Activated naive CD4-positive, alpha-beta T cell treated with anti-CD3 and anti-CD28 coated beads for 36 hours (primary cell): ENCODE results near the gene TEAD1. TPM values are rescaled to one million over a fixed set of nuclear protein-coding genes. Genes with fewer than 3 reads are reported as not detected.

Experiments used
- CTCF ChIA-PET: fragments of 350-600 bp; sonication (Branson Sonifier 250); formaldehyde crosslinking; loops from one replicate; lab custom pipeline; 2021; ENCODE audit warnings: antibody characterized with exemption; lab: Charles Lee
- DNase-seq: peaks from one replicate; pipeline ENCODE4 v3.0.0-alpha.2; 2020
- H3K27ac Mint-ChIP-seq: one replicate; pipeline ENCODE4 v1.8.0; 2021; ENCODE audit warnings: mild to moderate bottlenecking, mixed read lengths
- H3K27me3 Mint-ChIP-seq: one replicate; pipeline ENCODE4 v1.8.0; 2021; ENCODE audit warnings: low read depth, mixed read lengths
- H3K36me3 Mint-ChIP-seq: one replicate; pipeline ENCODE4 v1.8.0; 2021; ENCODE audit warnings: low read depth, mixed read lengths
- H3K4me1 Mint-ChIP-seq: one replicate; pipeline ENCODE4 v1.8.0; 2021; ENCODE audit warnings: low read depth, mixed read lengths
- H3K4me3 Mint-ChIP-seq: one replicate; pipeline ENCODE4 v1.8.0; 2021; ENCODE audit warnings: mild to moderate bottlenecking, moderate library complexity, mixed read lengths
- H3K9me3 Mint-ChIP-seq: one replicate; pipeline ENCODE4 v1.8.0; 2021; ENCODE audit warnings: mixed read lengths
- intact Hi-C: fragments of 100-400 bp; cut with micrococcal nuclease; formaldehyde crosslinking; loops from one replicate; pipeline ENCODE4 v1.15.1; 2023
- total RNA-seq, 2 experiments: library from RNA; stranded (reverse); gene quantifications; one replicate each; pipeline ENCODE4 v1.2.3, GENCODE V29; 2021

TEAD1 gene
- total RNA-seq, 2 experiments from 2014 or later, result 0.93 to 1.2 TPM

DNA sequence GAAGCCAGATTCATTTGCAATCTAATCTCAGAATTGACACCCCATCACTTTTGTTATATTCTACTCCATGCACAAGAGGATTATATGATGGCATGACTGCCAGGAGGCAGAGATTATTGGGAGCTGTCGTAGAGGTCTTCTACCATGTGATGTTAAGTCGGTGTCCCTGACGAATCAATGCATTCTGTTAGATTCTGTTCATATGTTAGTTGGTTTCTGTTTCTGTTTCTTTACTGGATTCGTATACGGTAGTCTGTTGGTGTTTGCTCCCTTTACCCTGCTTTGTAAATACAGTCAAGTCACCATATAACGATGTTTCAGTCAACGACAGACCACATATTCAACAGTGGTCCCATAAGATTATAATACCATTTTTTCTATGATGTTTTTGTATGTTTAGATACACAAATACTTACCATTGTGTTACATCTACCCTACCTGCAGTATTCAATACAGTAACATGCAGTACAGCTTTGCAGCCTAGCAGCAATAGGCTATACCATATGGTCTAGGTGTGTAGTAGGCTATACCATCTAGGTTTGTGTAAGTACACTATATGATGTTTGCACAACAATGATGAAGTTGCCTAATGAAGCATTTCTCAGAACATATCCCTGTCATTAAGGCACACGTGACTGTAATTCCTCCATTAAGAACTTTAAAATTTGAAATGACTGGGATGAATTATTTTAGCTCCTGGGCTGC lies 312.1 kb downstream of the TEAD1 start:
- Mint-ChIP-seq H3K27me3 (peaks cover 19% of the 10 kb centered on the region), H3K36me3 (no peaks in the 10 kb centered on the region), H3K27ac (no peak overlapping the region), H3K4me3 (no peak overlapping the region), H3K4me1 (no peaks in the 10 kb centered on the region), H3K9me3 (no peaks in the 10 kb centered on the region)
- intact Hi-C loops, result no loop called here
- DNase-seq, result no peak
- CTCF ChIA-PET, result no interaction called here

GRCh38 chr11:12989428-12990161 lies 315.4 kb downstream of the TEAD1 start:
- CTCF ChIA-PET, result no interaction called here

GRCh38 chr11:12990162-12990480 lies 315.9 kb downstream of the TEAD1 start:
- DNase-seq, result no peak
- H3K9me3 Mint-ChIP-seq, result no peaks in the 10 kb centered on the region
- intact Hi-C loops, result no loop called here
- no peak overlapping the region for H3K27ac Mint-ChIP-seq
- CTCF ChIA-PET, result no interaction called here
- H3K36me3 Mint-ChIP-seq, result no peaks in the 10 kb centered on the region
- H3K4me1 Mint-ChIP-seq, result no peaks in the 10 kb centered on the region
- peaks cover 9% of the 10 kb centered on the region for H3K27me3 Mint-ChIP-seq
- H3K4me3 Mint-ChIP-seq, result no peak overlapping the region

More at GRCh38 chr11:12989428-12990161, 315.4 kb downstream of the TEAD1 start:
- intact Hi-C loops, result no loop called here
- Mint-ChIP-seq H3K4me3 (no peak overlapping the region), H3K4me1 (no peaks in the 10 kb centered on the region), H3K27me3 (peaks cover 9% of the 10 kb centered on the region), H3K36me3 (no peaks in the 10 kb centered on the region), H3K27ac (no peak overlapping the region), H3K9me3 (no peaks in the 10 kb centered on the region)
- DNase-seq, result no peak

- no peak for DNase-seq
- Mint-ChIP-seq H3K27me3 (peaks cover 2% of the 10 kb centered on the region), H3K9me3 (peaks cover 3% of the 10 kb centered on the region), H3K4me1 (no peaks in the 10 kb centered on the region), H3K36me3 (no peaks in the 10 kb centered on the region), H3K27ac (no peak overlapping the region), H3K4me3 (no peak overlapping the region)
- intact Hi-C loops, result no loop called here
- CTCF ChIA-PET, result no interaction called here
Measured at GRCh38 chr11:12991426-12991825, 317.2 kb downstream of the TEAD1 start.

GRCh38 chr11:12993626-12994025 lies 319.4 kb downstream of the TEAD1 start:
- no peak overlapping the region for H3K27ac Mint-ChIP-seq
- CTCF ChIA-PET, result interaction anchor here (0.6 kb wide), 1 partner anchor 479 kb away, joined by 3 read pairs; no protein-coding TSS in a partner anchor
- no peaks in the 10 kb centered on the region for H3K4me1 Mint-ChIP-seq
- peaks cover 3% of the 10 kb centered on the region for H3K9me3 Mint-ChIP-seq
- no peak overlapping the region for H3K4me3 Mint-ChIP-seq
- intact Hi-C loops, result no loop called here
- H3K36me3 Mint-ChIP-seq, result no peaks in the 10 kb centered on the region
- no peak for DNase-seq
- peaks cover 3% of the 10 kb centered on the region for H3K27me3 Mint-ChIP-seq
